PC-9 (cell line): ENCODE results near the gene PRAF2. TPM values are rescaled to one million over a fixed set of nuclear protein-coding genes. Genes with fewer than 3 reads are reported as not detected.

Experiments
- BruUV-seq: library from RNA; stranded (reverse); fragments of 400-500 nt; replicated peaks from 2 replicates; lab custom pipeline; 2021; lab: Mats Ljungman, UMichigan
- CTCF ChIA-PET: fragments of 300-600 bp; sonication (Branson Sonifier 250); formaldehyde crosslinking; loops from one replicate; lab custom pipeline; 2022; ENCODE audit warnings: antibody characterized with exemption; lab: Charles Lee
- POLR2A ChIA-PET: fragments of 300-600 bp; sonication (Branson Sonifier 250); formaldehyde crosslinking; loops from one replicate; lab custom pipeline; 2022; ENCODE audit warnings: antibody characterized with exemption; ENCODE audit not compliant: unreplicated experiment; lab: Charles Lee
- DNase-seq, 2 experiments: peaks; one replicate each; pipeline versions ENCODE4 v3.0.0 to v3.0.0-alpha.2; 2015 to 2022; ENCODE audit warnings: mixed read lengths in 1 of 2
- H2AFZ ChIP-seq: fragments of 200-600 bp; sonication (generic); 2 replicates; pipeline ENCODE4 v1.8.1; 2017; ENCODE audit warnings: antibody characterized with exemption
- H3F3A ChIP-seq: fragments of 200-600 bp; sonication (generic); 2 replicates; pipeline ENCODE4 v1.8.1; 2017; ENCODE audit warnings: antibody characterized with exemption, mild to moderate bottlenecking, low read depth; ENCODE audit not compliant: insufficient read depth
- H3K27ac ChIP-seq: fragments of 200-600 bp; sonication (generic); 2 replicates; pipeline ENCODE4 v1.6.1; 2016; ENCODE audit warnings: mixed run types
- H3K27me3 ChIP-seq: fragments of 200-600 bp; sonication (generic); 2 replicates; pipeline ENCODE4 v1.6.1; 2016; ENCODE audit warnings: low read depth, mixed run types; ENCODE audit not compliant: insufficient read depth
- H3K36me3 ChIP-seq: fragments of 200-600 bp; sonication (generic); 2 replicates; pipeline ENCODE4 v1.6.1; 2016; ENCODE audit warnings: low read depth, mixed run types
- H3K4me1 ChIP-seq: fragments of 200-600 bp; sonication (generic); replicated peaks from 2 replicates; pipeline ENCODE4 v1.6.1; 2016; ENCODE audit warnings: mixed run types; ENCODE audit not compliant: insufficient read depth
- H3K4me2 ChIP-seq: fragments of 200-600 bp; sonication (generic); 2 replicates; pipeline ENCODE4 v1.6.1; 2017; ENCODE audit warnings: mixed run types
- H3K4me3 ChIP-seq: fragments of 200-600 bp; sonication (generic); 2 replicates; pipeline ENCODE4 v1.6.1; 2016; ENCODE audit warnings: mixed run types
- H3K79me2 ChIP-seq: fragments of 200-600 bp; sonication (generic); 2 replicates; pipeline ENCODE4 v1.6.1; 2017; ENCODE audit warnings: low read depth, mixed run types
- H3K9me2 ChIP-seq: fragments of 200-600 bp; sonication (generic); 2 replicates; pipeline ENCODE4 v1.8.1; 2017; ENCODE audit warnings: mild to moderate bottlenecking; ENCODE audit not compliant: insufficient read depth
- H3K9me3 ChIP-seq: fragments of 200-600 bp; sonication (generic); 2 replicates; pipeline ENCODE4 v1.8.1; 2016; ENCODE audit warnings: low read depth; ENCODE audit not compliant: insufficient read depth
- H4K20me1 ChIP-seq: fragments of 200-600 bp; sonication (generic); 2 replicates; pipeline ENCODE4 v1.8.1; 2017; ENCODE audit not compliant: insufficient read depth
- EZH2 ChIP-seq: fragments of 200-600 bp; sonication (generic); IDR thresholded peaks from 2 replicates; pipeline ENCODE4 v1.8.0; 2017; ENCODE audit warnings: antibody characterized with exemption, low read depth
- intact Hi-C: fragments of 100-400 bp; cut with micrococcal nuclease; formaldehyde crosslinking; loops from one replicate; pipeline ENCODE4 v1.10.0; 2022; ENCODE audit not compliant: unreplicated experiment
- total RNA-seq: library from RNA; stranded (reverse); gene quantifications from 2 replicates; pipeline ENCODE4 v1.2.3, GENCODE V29; 2021
- TF ChIP-seq, protein P1 (sequence below): fragments of 200-600 bp; sonication (generic); conservative IDR thresholded peaks from 2 replicates; pipeline ENCODE4 v1.6.1; 2017; ENCODE audit warnings: mixed run types, antibody characterized with exemption, mild to moderate bottlenecking, moderate library complexity

PRAF2 gene
- total RNA-seq, 1 experiment from 2014 or later: 12.8 TPM

- Histone ChIP-seq H3K9me3 (no peaks in the 10 kb centered on the region), H4K20me1 (no peaks in the 10 kb centered on the region), H3K27ac (no peak overlapping the region), H3K36me3 (no peaks in the 10 kb centered on the region), H3F3A (no peaks in the 10 kb centered on the region), H3K79me2 (no peaks in the 10 kb centered on the region), H2AFZ (no peak overlapping the region), H3K9me2 (no peaks in the 10 kb centered on the region), H3K27me3 (no peaks in the 10 kb centered on the region), H3K4me1 (no peaks in the 10 kb centered on the region), H3K4me2 (no peak overlapping the region), H3K4me3 (no peak overlapping the region)
- ChIA-PET POLR2A (no interaction called here), CTCF (no interaction called here)
- no peak for DNase-seq
- BruUV-seq: no TSS peak
- TF ChIP-seq, protein P1, sequence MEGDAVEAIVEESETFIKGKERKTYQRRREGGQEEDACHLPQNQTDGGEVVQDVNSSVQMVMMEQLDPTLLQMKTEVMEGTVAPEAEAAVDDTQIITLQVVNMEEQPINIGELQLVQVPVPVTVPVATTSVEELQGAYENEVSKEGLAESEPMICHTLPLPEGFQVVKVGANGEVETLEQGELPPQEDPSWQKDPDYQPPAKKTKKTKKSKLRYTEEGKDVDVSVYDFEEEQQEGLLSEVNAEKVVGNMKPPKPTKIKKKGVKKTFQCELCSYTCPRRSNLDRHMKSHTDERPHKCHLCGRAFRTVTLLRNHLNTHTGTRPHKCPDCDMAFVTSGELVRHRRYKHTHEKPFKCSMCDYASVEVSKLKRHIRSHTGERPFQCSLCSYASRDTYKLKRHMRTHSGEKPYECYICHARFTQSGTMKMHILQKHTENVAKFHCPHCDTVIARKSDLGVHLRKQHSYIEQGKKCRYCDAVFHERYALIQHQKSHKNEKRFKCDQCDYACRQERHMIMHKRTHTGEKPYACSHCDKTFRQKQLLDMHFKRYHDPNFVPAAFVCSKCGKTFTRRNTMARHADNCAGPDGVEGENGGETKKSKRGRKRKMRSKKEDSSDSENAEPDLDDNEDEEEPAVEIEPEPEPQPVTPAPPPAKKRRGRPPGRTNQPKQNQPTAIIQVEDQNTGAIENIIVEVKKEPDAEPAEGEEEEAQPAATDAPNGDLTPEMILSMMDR: no peak
- TF ChIP-seq EZH2: no peak
- intact Hi-C loops: no loop called here
These were observed 7.5 kb downstream of the PRAF2 start for GRCh38 chrX:49066278-49066677.

DNA sequence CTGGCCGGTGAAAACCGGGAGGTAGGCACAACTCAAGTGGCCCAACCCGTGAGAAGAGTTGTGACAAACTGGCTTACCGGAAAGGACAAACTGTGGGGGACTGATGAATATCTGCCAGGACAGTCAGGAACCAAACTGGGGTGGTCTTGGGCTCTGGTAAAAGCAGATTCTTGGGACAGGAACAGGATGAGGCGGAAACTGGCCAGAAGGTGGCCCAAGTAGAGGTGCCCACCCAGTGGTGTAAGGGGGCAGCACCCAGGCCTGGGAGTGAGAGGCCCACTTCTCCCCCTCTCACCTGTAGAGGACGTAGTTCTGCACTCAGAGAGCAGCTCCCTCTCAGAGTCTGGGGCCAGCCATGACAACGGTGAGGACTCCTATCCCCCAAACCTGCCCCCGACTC lies 9.1 kb downstream of the PRAF2 start:
- intact Hi-C loops: no loop called here
- H4K20me1 ChIP-seq: no peaks in the 10 kb centered on the region
- H3K9me3 ChIP-seq: no peaks in the 10 kb centered on the region
- H3K36me3 ChIP-seq: no peaks in the 10 kb centered on the region
- no peak overlapping the region for H3K27ac ChIP-seq
- BruUV-seq: no TSS peak
- no peaks in the 10 kb centered on the region for H3K27me3 ChIP-seq
- no peak for TF ChIP-seq EZH2
- TF ChIP-seq, protein P1: no peak
- no peak overlapping the region for H3K4me3 ChIP-seq
- no peaks in the 10 kb centered on the region for H3K9me2 ChIP-seq
- ChIA-PET POLR2A (no interaction called here), CTCF (no interaction called here)
- H3K4me1 ChIP-seq: no peaks in the 10 kb centered on the region
- no peak for DNase-seq
- H2AFZ ChIP-seq: no peak overlapping the region
- H3K4me2 ChIP-seq: no peak overlapping the region
- H3F3A ChIP-seq: no peaks in the 10 kb centered on the region
- peaks cover 7% of the 10 kb centered on the region; the same call in 1 of the 2 replicates for H3K79me2 ChIP-seq

GRCh38 chrX:49064303-49064702 lies 9.5 kb downstream of the PRAF2 start:
- no peaks in the 10 kb centered on the region for H3K4me1 ChIP-seq
- no peaks in the 10 kb centered on the region for H4K20me1 ChIP-seq
- H3K4me3 ChIP-seq: no peak overlapping the region
- peaks cover 7% of the 10 kb centered on the region; the same call in 1 of the 2 replicates for H3K79me2 ChIP-seq
- no peaks in the 10 kb centered on the region; the same call in 1 of the 2 replicates for H3F3A ChIP-seq
- ChIA-PET CTCF (no interaction called here), POLR2A (no interaction called here)
- no peak for DNase-seq
- H3K9me3 ChIP-seq: no peaks in the 10 kb centered on the region
- H3K27me3 ChIP-seq: no peaks in the 10 kb centered on the region
- no peak overlapping the region for H3K4me2 ChIP-seq
- TF ChIP-seq, protein P1: no peak
- TF ChIP-seq EZH2: no peak
- H3K36me3 ChIP-seq: no peaks in the 10 kb centered on the region
- no peaks in the 10 kb centered on the region for H3K9me2 ChIP-seq
- no peak overlapping the region for H2AFZ ChIP-seq
- intact Hi-C loops: no loop called here
- no TSS peak for BruUV-seq
- no peak overlapping the region for H3K27ac ChIP-seq
